Measurements from ENCODE around the gene CCL4.

GRCh38 chr17:36069136-36069535 lies 34.5 kb upstream of the CCL4 start:
- TF ChIP-seq CTCF (IDR thresholded peaks at IDR 0.05) (no peak), REST (IDR thresholded peaks at IDR 0.05; ENCODE audit: insufficient read depth in 1 of 2, low read depth in 2 of 2, low read length in 1 of 2) (no peak)
